Cardiac septum (tissue), 1 donor: ENCODE data around the gene NHLH1. TPM values are rescaled to one million over a fixed set of nuclear protein-coding genes. Genes with fewer than 3 reads are reported as not detected.

ENCODE experiments used
- DNase-seq: peaks from one replicate; pipeline ENCODE4 v3.0.0-alpha.2; 2020; ENCODE audit warnings: low spot score
- intact Hi-C: fragments of 100-400 bp; cut with DNase I; formaldehyde crosslinking; loops from one replicate; pipeline ENCODE4 v1.14.0; 2022
- long read RNA-seq: library from polyadenylated mRNA; unstranded; transcript quantifications from one replicate; pipeline ENCODE4 v2.0.0, GENCODE V29; 2021
- total RNA-seq: library from RNA; stranded (reverse); fragmentation: NEBNext Ultra II Directional; extraction: Animal tissue kit (Norgen Biotek cat#: 25700); gene quantifications from one replicate; pipeline ENCODE4 v1.2.1, GENCODE V29; 2021
- donor health status: DM: no; HTN: no; CAD: no.

Gene NHLH1
- not detected for total RNA-seq
- long read RNA-seq, result 0 reads

GRCh38 chr1:160366731-160367515, at the start of gene NHLH1:
NHLH1 (plus strand) TSS chr1:160367071; CDS start chr1:160370732, 3,661 bp downstream.
- no peak for DNase-seq

GRCh38 chr1:160322831-160323230, 44.0 kb upstream of the NHLH1 start:
- intact Hi-C loops, result no loop called here
- DNase-seq, result no peak

More at GRCh38 chr1:160366731-160367515, at the start of gene NHLH1:
- intact Hi-C loops, result no loop called here

- intact Hi-C loops, result no loop called here
- no peak for DNase-seq
These were observed 41.6 kb upstream of the NHLH1 start for GRCh38 chr1:160325252-160325651.

GRCh38 chr1:160326418-160326817, 40.5 kb upstream of the NHLH1 start:
- DNase-seq, result no peak
- intact Hi-C loops, result no loop called here

GRCh38 chr1:160328184-160328583, 38.7 kb upstream of the NHLH1 start:
- no peak for DNase-seq
- intact Hi-C loops, result no loop called here

- intact Hi-C loops, result no loop called here
- DNase-seq, result no peak
These were observed 36.8 kb upstream of the NHLH1 start for GRCh38 chr1:160330119-160330518.

GRCh38 chr1:160332516-160332915, 34.4 kb upstream of the NHLH1 start:
- intact Hi-C loops, result no loop called here

GRCh38 chr1:160338580-160338979, 28.3 kb upstream of the NHLH1 start:
- intact Hi-C loops, result loop anchor here (5.0 kb wide), 1 partner anchor 46 kb away; no protein-coding TSS in a partner anchor
- no peak for DNase-seq

More at GRCh38 chr1:160332516-160332915, 34.4 kb upstream of the NHLH1 start:
- no peak for DNase-seq

- DNase-seq, result no peak
- intact Hi-C loops, result no loop called here
These were observed 26.7 kb upstream of the NHLH1 start for GRCh38 chr1:160340146-160340545.

GRCh38 chr1:160340866-160341265, 26.0 kb upstream of the NHLH1 start:
- intact Hi-C loops, result no loop called here
- no peak for DNase-seq

GRCh38 chr1:160342526-160342925, 24.3 kb upstream of the NHLH1 start:
- intact Hi-C loops, result loop anchor here (2.0 kb wide), 1 partner anchor 80 kb away; the partner anchor contains the start of gene DCAF8
- no peak for DNase-seq

GRCh38 chr1:160342953-160343869, 23.7 kb upstream of the NHLH1 start, which contains the start of the genes COPA and NCSTN:
COPA (minus strand) TSS chr1:160343250; CDS start chr1:160343170, 80 bp downstream.
NCSTN (plus strand) TSS chr1:160343383; CDS start chr1:160343397, 14 bp downstream.
- intact Hi-C loops, result loop anchor here (2.0 kb wide), 1 partner anchor 80 kb away; the partner anchor contains the start of gene DCAF8
- DNase-seq, result peak; percentile 95

- no peak for DNase-seq
- intact Hi-C loops, result no loop called here
These were observed 22.6 kb upstream of the NHLH1 start for GRCh38 chr1:160344241-160344640.

- DNase-seq, result no peak
- intact Hi-C loops, result no loop called here
These were observed 21.9 kb upstream of the NHLH1 start for GRCh38 chr1:160344936-160345335.

- DNase-seq, result no peak
- intact Hi-C loops, result no loop called here
These were observed 20.4 kb upstream of the NHLH1 start for GRCh38 chr1:160346463-160346862.

GRCh38 chr1:160346958-160347357, 19.9 kb upstream of the NHLH1 start:
- intact Hi-C loops, result no loop called here

GRCh38 chr1:160351629-160352028, 15.2 kb upstream of the NHLH1 start:
- intact Hi-C loops, result no loop called here
- no peak for DNase-seq

More at GRCh38 chr1:160346958-160347357, 19.9 kb upstream of the NHLH1 start:
- DNase-seq, result no peak

GRCh38 chr1:160352555-160352954, 14.3 kb upstream of the NHLH1 start:
- intact Hi-C loops, result no loop called here
- no peak for DNase-seq

GRCh38 chr1:160353223-160353622, 13.6 kb upstream of the NHLH1 start:
- intact Hi-C loops, result no loop called here
- DNase-seq, result no peak

- intact Hi-C loops, result no loop called here
These were observed 12.4 kb upstream of the NHLH1 start for GRCh38 chr1:160354388-160354985.

More at GRCh38 chr1:160354388-160354985, 12.4 kb upstream of the NHLH1 start:
- no peak for DNase-seq
